HG03060 (cell line): ENCODE data around the gene PHF10.
A peak's percentile ranks its signal among the peaks of the same experiment; 100 is the strongest.
"Not testable (repeated sequence)": the region's sequence is repeated elsewhere in the genome, so short reads cannot be mapped to it uniquely, and the experiment has no call there.

Experiments used
- ATAC-seq: cut with Tn5 transposase; IDR thresholded peaks from one replicate; pipeline ENCODE4 v1.9.1; 2021; ENCODE audit warnings: low read depth, moderate number of reproducible peaks; ENCODE audit not compliant: unreplicated experiment

PHF10 gene

DNA sequence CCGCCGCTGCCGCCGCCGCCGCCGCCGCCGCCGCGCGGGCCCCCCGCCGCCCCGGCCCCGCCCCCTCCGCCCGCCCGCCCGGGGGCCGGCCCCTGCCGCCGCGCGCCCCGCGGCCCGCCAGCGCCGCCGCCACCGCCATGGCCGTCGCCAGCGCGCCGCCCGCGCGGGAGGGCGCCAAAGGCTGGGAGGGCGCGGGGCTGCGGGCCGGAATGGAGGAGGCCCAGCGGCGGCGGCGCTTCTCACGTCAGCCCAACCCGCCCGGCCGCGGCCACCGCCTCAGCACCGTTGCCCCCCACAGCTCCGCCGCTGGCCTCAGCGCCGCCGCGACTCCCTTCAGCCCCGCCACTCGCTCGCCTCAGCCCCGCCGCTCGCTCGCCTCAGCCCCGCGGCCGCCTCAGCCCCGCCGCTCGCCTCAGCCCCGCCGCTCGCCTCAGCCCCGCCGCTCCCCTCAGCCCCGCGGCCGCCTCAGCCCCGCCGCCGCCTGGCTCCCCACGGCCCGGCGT, 258 bp downstream of the PHF10 start:
- ATAC-seq: no peak

DNA sequence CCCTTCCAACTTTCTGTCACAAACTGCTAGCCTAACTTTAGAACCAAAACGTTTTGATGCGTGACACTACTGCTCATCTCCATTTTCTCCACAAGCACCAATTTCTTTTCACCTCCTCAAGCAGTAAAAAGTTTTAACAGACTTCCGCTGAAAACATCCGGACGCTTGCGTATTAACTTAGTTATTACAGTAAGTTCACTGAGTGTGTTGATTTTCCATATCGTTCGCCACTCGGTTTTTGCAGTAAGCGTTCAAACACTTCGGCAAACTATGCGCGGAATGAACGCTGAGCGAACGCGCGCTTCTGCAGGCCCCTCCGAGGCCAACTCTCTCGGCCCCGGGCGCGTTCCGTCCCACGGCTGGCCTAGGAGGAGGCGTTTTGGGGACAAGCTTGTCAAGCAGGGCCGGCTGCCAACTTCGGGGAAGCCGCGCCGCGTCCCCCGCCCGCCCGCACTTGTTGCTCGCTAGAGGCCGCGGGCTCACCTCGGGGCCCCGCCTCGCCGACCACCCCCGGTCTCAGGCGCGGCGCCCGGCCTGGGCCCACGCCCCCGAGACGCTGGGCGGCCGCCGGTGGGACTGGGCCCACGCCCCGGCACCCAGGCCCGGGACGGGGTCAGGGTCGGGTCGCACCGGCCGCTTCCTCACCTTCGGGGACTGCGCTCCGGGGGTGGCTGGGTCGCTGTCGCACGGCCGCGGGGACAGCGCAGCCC, 945 bp downstream of the PHF10 start:
- ATAC-seq: no peak

DNA sequence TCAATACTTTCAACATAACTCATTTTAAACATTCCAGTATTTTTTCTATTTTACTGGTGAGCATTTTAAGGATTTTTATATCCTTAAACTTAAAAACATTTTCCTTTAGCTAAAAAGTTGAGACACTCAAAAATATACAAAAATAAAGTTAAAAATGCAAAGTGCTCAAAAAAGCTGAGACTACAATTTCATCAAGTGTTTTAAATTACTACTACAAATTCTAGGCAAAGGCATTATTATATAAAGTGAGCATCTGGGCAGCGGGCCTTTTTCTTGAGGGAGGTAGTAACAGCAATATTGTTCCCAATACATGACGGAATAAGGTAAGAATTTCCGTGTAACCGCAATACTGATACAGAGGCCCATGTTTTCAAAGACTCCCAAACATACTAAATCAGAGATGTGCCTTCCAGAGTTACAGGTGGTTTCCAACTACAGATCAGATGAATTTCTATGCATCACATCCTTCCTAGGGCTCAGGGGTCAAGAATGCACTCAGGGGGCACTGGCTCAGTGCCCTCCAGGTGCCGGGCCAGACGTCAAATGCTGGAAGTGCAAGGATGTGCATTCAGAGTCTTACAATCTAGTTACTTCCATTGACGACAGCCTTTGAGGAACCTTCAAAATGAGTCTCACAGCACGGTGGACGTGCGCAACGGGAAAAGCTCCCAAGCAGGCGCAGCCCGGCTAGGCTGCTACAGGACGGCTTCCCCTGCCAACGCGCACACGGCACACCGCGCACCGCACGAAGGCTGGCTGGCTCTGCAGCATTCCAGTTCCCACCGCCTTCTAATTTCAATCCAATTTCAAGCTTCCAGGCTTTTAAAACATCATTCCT, 1.7 kb downstream of the PHF10 start:
- no peak for ATAC-seq

GRCh38 chr6:169720207-169720855, 4.0 kb downstream of the PHF10 start:
- no peak for ATAC-seq

GRCh38 chr6:169719117-169719516, 5.2 kb downstream of the PHF10 start:
- ATAC-seq: no peak

DNA sequence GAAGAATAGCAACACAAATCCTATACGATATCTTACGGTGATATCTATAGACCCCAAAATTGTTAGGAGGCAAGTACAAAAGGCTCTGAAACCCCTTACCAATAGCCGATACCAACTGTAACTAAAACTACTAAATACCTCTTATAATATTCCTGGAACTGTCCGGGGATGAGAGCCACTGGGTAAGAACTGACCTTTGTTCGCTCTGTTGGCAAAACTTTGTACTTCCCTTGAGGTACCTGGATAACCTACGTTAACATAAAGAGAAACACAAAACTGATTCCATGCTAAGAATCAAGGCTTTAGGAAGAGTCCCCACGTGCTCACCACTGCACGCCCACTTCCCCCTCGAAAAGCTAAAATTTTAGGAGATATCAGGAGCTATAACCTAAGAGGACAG, 9.7 kb downstream of the PHF10 start:
- ATAC-seq: no peak

DNA sequence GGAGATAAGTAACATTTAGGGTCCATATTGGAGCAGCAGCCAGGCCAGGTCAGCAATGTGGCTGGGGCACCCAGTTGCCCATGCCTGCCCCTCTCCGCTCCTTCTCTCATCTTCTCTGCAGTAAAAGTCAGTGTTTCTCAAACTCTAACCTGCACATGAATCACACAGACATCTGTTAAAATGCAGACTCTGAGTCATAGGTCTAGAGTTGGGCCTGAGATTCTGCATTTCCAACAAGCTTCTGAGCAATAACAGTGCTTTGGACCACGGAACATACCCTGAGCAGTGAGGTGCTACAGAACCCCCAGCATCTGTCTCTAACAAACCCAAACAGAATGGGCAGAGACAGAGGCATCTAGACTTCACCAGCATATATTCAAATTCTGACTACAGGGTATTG, 10.1 kb downstream of the PHF10 start:
- no peak for ATAC-seq

DNA sequence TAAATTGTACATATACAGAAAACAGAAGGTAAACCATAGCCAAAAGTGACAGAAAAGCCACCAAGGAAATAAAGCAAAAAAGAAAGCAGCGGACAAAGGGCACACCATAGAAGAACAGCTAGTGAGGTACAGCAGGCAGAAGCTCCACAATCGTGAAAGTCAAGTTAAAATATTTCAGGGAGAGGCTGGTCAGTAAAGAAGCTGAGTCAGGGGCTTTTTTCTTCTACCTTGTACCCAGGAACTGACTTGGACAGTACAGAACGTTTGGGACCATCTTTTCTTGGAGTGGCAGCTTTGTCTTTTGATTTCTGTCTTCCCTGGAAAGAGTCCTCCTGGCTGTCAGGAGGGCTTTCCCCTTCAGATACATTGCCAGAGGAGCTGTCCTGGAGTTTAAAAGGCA, 14.3 kb downstream of the PHF10 start:
- ATAC-seq: no peak

- ATAC-seq: peak; percentile 32
Measured at GRCh38 chr6:169709293-169709692, 15.0 kb downstream of the PHF10 start.

GRCh38 chr6:169707772-169708171, 16.5 kb downstream of the PHF10 start:
- ATAC-seq: no peak

DNA sequence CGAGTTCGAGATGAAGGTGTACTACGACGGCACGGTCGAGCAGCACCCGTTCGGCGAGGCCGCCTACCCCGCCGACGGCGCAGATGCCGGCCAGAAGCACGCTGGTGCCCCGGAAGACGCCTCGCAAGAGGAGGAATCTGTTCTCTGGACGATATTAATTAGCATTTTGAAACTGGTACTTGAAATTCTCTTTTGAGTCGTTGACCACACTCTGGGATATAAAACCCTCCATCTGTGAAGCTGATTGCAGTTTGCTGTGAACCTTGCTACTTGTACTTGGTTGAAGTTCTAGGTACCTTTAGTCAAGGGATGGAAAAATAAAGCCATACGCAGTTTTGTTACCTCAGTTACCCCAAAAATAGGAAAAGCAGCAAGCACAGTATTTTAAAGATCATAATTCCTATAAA, 21.5 kb downstream of the PHF10 start:
- ATAC-seq: no peak

- peak; percentile 86 for ATAC-seq
Measured at GRCh38 chr6:169701954-169702839, 22.1 kb downstream of the PHF10 start, which contains the start of the genes C6orf120 and WDR27. Gene C6orf120 (plus strand): TSS chr6:169702126. CDS start chr6:169702460, 334 bp downstream. Gene WDR27 (minus strand): TSS chr6:169702029. CDS start chr6:169689005, 13,024 bp downstream.

- ATAC-seq: no peak
Measured at GRCh38 chr6:169701311-169701953, 22.9 kb downstream of the PHF10 start.

GRCh38 chr6:169700296-169700695, 24.0 kb downstream of the PHF10 start:
- no peak for ATAC-seq

DNA sequence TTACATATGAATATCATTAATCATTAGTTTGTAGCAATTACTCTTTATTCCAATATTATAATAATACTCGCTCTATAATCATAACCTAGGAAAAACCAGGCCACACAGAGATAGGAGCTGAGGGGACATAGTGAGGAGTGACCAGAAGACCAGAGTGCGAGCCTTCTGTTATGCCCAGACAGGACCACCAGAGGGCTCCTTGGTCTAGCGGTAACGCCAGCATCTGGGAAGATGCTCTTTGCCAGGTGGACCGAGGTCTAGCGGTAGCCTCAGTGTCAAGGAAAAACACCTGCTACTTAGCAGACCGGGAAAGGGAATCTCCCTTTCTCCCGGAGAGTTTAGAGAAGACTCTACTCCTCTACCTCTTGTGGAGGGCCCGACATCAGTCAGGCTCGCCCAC, 27.2 kb downstream of the PHF10 start:
- not testable (repeated sequence) for ATAC-seq

DNA sequence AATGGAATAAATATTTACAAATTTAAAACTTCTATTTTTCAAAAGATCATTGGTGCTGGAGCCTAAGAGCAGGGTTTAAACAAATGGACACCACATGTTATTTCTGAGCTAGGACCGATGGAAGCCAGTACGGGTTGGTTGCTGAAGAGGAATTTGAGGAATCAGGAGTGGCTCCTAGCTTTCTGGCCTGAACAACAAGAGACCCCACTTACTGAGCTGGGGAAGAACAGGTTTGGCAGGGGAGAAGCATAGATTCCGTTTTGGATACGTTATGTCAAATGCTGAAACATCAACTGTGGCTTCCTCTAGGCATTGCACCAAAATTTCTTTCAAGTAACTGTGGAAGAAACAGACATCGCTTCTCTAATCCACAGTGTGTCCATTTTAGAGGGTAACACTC, 29.2 kb downstream of the PHF10 start:
- ATAC-seq: no peak

DNA sequence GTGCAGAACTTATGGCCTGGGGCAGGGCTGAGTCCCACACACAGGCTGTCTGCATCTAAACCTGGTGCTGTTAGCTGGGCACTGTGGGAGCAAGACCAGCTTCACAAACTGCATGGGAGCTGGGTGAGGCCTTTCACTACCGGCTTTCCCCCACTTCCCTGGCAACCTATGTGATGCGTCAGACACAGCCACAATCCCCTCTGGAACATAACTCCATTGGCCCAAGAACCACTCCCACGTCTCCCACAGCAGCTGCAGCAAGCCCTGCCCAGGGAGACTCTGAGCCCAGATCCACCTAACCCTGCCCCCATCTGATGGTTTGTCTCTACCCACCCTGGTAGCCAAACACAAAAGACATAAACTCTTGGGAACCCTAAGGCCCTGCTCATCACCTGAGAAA, 31.8 kb downstream of the PHF10 start:
- no peak for ATAC-seq

DNA sequence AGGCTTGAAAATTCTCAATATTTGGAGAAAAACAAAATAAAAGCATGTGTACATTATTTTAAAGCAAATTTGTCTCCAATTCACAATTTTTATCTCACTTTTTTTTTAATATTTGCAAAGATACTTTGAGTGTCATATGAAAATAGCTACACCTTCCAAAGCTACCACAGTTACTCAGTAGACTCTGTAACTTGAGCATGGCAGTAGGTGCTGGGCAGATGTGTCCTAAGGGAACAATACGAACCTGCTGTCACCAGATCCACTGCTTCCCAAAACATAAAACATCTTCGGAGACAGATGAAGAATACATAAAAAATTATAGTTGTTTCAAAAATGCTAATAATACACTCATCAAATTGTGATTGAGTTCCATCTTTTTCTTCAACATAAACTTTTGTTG, 33.0 kb downstream of the PHF10 start:
- ATAC-seq: no peak

DNA sequence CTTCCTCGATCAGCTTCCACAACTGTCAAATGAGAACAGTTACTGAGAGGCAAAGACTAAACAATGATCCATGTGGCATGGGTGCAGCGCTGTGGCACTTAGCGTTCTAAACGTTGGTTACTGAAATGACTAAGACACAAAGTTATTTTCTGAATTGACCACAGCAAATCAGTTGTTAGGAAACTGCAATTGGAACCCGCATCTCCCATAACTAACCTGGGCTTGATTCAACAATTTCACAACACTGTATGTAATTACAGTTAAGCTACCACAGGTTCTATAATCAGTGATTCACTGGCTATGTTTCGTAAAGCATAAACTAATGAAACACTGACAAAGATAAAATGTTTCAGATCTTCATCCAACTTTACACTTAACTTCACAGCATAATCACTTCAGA, 35.0 kb downstream of the PHF10 start:
- ATAC-seq: no peak

DNA sequence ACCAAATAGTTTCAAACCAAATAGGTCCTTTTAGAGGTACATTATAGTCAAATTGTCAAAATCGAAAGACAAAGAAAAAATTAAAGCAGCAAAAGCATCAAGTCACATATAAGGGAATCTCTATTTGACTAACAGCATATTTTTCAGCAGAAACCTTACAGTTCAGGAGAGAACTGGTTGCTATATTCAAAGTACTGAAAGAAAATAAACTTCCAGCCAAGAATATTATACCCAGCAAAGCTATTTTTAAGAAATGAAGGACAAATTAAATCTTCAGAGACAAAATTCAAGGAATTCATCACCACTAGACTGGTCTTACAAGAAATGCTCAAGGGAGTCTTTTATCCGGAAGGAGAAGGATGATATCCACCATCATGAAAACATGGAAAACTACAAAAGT, 38.4 kb downstream of the PHF10 start:
- no peak for ATAC-seq
